IMR-90 (cell line): ENCODE data around the gene ELMO1.

Experiments
- BHLHE40 ChIP-seq: fragments of 150-350 bp; IDR thresholded peaks from 2 replicates; pipeline ENCODE4 v1.6.1; 2016; ENCODE audit warnings: mild to moderate bottlenecking, low read depth, low read length
- CEBPB ChIP-seq: IDR thresholded peaks from 2 replicates; pipeline ENCODE4 v1.6.1; 2012; ENCODE audit warnings: low read depth, low read length, improper control_type of control experiment
- CHD1 ChIP-seq: IDR thresholded peaks from 2 replicates; pipeline ENCODE4 v1.6.1; 2012; ENCODE audit warnings: low read depth, low read length, improper control_type of control experiment
- CTCF ChIP-seq: conservative IDR thresholded peaks from 2 replicates; pipeline ENCODE4 v1.5.1; 2012; ENCODE audit warnings: mild to moderate bottlenecking, low read depth, low read length, improper control_type of control experiment
- ELK1 ChIP-seq: fragments of 150-350 bp; IDR thresholded peaks from 2 replicates; pipeline ENCODE4 v1.6.1; 2016; ENCODE audit warnings: low read depth, mild to moderate bottlenecking, low read length, moderate library complexity, borderline replicate concordance
- FOS ChIP-seq: fragments of 150-350 bp; IDR thresholded peaks from 2 replicates; pipeline ENCODE4 v1.6.1; 2016; ENCODE audit warnings: low read depth, low read length
- MAZ ChIP-seq: IDR thresholded peaks from 2 replicates; pipeline ENCODE4 v1.6.1; 2012; ENCODE audit warnings: low read depth, mild to moderate bottlenecking, low read length, improper control_type of control experiment, moderate library complexity, borderline replicate concordance
- MXI1 ChIP-seq: IDR thresholded peaks from 2 replicates; pipeline ENCODE4 v1.6.1; 2012; ENCODE audit warnings: low read depth, mild to moderate bottlenecking, low read length, moderate library complexity, borderline replicate concordance
- POLR2A ChIP-seq: IDR thresholded peaks from 2 replicates; pipeline ENCODE4 v1.6.1; 2012; ENCODE audit warnings: mild to moderate bottlenecking, low read depth, low read length
- RAD21 ChIP-seq: IDR thresholded peaks from 2 replicates; pipeline ENCODE4 v1.6.1; 2012; ENCODE audit warnings: low read length, improper control_type of control experiment
- RCOR1 ChIP-seq: IDR thresholded peaks from 2 replicates; pipeline ENCODE4 v1.6.1; 2012; ENCODE audit warnings: mild to moderate bottlenecking, low read length, improper control_type of control experiment; ENCODE audit not compliant: insufficient replicate concordance
- RFX5 ChIP-seq: IDR thresholded peaks from 2 replicates; pipeline ENCODE4 v1.8.0; 2012; ENCODE audit warnings: low read depth, mild to moderate bottlenecking, low read length, moderate library complexity
- SMC3 ChIP-seq: fragments of 150-350 bp; IDR thresholded peaks from 2 replicates; pipeline ENCODE4 v1.6.1; 2016; ENCODE audit warnings: low read depth, mild to moderate bottlenecking, antibody characterized with exemption, low read length, moderate library complexity
- USF2 ChIP-seq: fragments of 150-350 bp; IDR thresholded peaks from 2 replicates; pipeline ENCODE4 v1.6.1; 2017; ENCODE audit warnings: mild to moderate bottlenecking, antibody characterized with exemption, low read length, low read depth

- TF ChIP-seq RFX5: no peak
- TF ChIP-seq POLR2A: no peak
- no peak for TF ChIP-seq CTCF
- TF ChIP-seq USF2: no peak
- no peak for TF ChIP-seq CEBPB
- no peak for TF ChIP-seq ELK1
- no peak for TF ChIP-seq RCOR1
- no peak for TF ChIP-seq FOS
- TF ChIP-seq MXI1: no peak
- TF ChIP-seq CHD1: no peak
- TF ChIP-seq RAD21: no peak
- no peak for TF ChIP-seq SMC3
- no peak for TF ChIP-seq BHLHE40
- no peak for TF ChIP-seq MAZ
These were observed 421.6 kb downstream of the ELMO1 start for GRCh38 chr7:37027104-37027503.
